ENCODE results near the gene ZNF667.

ZNF667 gene

DNA sequence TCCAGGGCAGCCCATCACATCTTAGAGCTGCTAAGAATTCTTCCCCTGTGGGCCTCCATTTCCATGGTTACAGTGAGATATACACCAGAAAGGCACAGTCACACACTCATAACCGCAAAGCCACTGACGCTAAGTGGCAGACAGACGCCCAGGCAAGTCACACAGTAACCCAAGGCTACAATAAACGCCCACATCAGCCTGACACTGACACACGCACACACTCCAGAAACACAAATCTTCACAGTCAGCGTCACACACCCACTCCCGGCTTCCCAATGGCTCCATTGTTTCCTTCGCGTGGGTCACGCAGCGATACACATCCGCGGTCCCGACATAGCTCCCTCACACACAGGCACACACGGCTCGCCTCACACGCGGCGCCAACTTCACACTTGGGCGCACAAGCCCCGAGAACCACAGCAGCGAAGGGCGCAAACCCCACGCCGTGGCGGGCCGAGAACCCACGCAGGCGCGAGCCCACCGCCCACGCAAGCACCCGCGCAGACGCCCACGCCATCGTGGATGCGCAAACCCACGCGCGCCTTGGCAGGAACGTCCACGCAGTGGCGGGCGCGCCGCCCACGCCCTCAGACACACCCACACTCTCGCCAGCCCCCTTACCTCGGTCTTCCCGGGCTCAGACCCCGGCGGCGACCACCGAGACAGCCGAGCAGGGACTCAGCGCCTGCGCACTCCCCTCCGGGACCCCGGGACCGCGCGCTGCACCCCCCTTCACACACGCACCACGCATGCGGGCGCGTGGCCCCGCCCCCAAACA lies at the start of gene ZNF667:
TSS of gene ZNF667 (minus strand) at position 695 of the 778 bp plus-strand sequence. CDS start 14,975 bp downstream, outside the sequence.
- DNase-seq = no peak

DNA sequence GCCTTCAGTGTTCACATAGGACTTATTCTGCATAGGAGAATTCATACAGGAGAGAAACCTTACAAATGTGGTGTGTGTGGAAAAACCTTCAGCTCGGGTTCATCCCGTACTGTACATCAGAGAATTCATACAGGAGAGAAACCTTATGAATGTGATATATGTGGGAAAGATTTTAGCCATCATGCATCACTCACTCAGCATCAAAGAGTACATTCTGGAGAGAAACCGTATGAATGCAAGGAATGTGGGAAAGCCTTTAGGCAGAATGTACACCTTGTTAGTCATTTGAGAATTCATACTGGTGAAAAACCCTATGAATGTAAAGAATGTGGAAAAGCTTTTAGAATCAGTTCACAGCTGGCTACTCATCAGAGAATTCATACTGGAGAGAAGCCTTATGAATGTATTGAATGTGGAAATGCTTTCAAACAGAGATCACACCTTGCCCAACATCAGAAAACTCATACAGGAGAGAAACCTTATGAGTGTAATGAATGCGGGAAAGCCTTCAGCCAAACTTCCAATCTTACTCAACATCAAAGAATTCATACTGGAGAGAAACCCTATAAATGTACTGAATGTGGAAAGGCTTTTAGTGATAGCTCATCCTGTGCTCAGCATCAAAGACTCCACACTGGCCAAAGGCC lies 48.2 kb upstream of the ZNF667 start:
- DNase-seq = no peak

DNA sequence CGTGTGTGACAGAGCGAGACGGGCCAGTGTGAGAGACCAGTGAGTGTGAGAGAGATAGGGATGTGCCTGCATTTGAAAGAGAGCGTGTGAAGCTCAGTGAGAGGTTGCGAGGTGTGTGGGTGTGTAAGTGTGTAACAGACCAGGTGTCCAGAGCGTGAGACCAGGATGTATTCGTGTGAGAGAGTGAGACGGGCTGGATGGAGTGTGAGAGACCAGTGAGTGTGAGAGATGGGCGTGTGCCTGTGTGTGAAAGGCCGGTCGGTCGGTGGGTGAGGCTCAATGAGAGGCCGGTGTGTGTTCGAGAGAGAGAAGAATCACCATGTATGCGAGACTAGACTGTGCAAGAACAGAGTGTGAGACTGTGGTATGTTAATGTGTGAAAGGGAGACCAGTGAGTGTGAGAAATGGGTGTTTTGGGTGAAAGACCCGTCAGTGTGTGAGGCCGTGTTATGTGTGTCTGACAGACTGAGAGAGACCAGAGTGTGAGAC lies 31.2 kb upstream of the ZNF667 start:
- no peak for DNase-seq

DNA sequence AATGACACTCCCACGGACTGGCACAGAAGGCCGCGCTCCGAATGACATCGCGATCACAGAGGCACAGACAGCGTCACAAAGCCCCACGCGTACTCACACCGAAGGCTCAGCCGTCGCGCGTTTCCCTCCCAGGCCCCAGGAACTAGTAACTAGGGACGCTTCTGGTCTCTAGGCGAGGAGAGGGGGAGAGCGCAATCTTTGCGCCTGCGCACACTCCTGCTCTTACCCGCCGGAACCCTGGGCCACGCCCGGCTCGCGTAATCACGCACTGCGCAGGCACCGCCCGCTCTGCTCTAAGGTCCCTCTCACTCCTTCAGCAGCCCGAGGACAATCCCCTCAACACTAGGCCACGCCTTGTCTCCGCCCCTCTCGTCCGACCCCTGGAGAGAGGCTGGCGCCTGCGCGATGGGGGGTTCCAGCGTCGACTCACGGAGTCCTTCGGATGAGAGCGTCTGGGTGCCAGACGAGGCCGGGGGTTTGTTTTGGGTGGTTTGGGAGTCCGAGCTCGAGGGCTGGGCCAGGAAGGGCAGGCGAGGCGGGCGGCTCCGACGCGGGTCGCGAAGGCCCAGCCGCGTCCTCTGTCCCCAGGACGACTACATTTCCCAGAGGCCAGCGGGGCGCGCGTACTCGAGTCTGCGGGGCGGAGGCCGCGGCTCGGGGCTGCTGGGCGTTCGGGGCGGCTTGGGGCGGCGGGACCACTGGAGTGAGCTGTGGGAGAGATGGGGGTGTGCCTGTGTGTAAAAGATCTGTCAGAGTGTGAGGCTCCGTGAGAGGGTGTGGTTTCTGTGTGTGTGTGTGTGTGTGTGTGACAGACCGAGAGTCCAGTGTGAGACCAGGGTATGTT lies 30.5 kb upstream of the ZNF667 start, which contains the start of gene ZNF471:
TSS of gene ZNF471 (plus strand) at position 410 of the 844 bp plus-strand sequence. CDS start 3,717 bp downstream, outside the sequence.
- no peak for DNase-seq

DNA sequence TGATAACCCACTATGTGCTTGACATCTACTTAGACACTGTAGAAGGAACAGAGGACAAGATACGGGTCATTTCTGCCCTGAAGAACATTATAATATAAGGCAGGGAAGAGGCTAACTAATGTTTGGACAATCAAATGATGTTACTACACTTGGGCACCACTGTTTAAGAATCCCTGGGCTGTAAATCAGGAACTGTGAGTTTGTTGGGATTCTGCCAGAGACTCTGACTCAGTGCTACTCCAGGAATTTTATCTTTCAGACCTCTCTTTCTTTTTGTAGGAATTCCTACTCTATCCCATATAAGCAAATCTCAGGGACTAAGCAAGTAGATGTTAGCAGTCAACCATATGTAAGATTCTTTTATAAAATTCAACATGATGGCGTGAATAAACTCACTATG lies 27.4 kb upstream of the ZNF667 start:
- no peak for DNase-seq

DNA sequence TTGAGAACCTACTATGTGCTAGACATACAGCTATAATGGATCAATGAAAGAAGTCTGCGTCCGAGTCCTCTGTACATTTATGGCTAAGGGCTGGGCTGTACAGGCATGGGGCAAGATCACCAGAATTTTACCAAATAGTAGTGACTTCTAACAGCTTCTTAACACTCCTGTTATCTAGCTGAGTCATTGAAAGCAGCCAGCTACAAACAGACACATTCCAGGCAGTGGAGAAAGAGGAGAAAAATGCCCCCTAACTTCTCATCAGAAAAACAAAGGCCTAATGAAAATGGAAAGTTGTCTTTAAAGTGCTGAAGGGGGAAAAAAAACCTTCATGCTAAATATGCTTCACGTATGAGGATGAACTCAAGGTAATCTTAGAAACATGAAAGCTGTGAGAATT lies 14.3 kb upstream of the ZNF667 start:
- no peak for DNase-seq

DNA sequence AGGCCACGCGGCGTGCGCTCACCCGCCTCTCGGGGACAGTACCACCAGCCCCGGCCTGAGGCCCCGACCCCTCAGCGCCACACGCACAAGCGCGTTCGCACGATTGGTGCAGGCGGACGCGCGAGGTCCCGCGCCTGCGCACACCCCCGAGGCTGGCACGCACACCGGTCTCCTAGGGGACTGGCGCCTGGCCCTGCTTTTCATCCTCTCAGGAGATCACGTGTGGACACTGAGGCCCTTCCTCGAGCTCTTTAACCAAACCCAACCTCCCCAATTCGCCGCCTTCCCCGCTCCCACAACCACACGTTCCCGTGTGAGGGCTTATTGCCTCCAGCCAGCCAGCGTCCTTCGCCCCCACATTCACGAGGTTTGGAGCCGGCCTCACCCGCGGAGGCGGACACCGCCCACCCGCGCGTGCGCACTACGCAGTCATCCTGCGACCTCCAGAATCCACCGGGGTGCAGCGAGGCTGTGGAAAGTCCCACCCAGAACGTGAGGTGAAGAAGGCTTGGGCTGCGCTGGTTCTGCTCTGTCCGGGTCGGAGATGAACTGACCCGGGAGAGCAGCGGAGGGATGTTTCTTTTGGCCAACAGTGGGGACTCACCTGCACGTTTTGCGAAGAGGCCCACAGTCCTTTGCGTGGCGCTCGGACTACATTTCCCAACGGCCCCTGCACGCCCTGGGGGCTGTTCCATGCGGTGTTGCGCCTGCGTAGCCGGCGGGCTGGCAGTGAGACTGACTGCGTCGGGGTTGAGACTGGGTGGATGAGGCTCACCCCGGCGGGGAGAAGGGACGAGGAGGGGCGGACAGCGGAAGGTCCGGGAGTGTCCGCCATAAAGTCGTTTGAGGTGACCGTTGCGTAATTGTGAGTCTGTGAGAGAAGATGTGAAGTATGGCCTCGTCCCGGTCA lies 539 bp upstream of the ZNF667 start:
- no peak for DNase-seq

DNA sequence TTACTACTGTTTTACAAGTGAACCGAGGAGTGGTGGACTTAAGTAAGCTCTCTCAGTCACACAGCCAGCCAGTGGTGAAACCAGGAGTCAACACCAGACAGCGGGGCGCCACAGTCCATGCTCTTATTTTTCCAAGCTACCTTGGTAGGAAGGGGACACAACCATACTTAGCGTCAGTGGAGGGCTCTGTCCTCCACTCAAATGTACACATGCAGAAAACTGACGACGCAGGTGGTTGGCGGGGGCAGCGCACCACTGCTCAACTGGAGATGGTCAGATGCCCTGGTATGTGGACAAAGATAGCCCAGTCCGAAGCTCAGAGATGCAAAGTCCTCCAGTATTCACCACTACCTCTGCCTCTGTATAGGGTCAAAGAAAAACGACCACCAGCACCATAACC lies 1.1 kb downstream of the ZNF667 start:
- DNase-seq = no peak

DNA sequence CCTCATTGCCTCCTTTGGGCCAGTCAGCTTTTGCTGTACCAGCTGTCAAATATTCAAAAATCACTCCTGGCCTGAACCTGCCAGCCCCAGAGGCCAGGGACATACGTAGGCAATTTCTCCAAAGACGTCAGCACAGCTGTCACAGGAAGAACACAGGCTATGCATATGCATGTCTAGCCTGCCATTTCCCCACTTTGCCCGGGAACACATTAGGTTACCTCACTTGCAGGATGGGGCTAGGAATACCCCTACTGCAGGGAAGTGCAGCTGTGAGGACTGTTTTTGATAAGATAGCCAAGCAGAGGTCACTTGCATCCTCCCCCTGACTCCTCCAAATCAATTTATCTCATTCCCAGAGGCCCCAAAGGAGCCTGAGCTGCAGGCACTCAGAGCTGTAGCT lies 2.8 kb downstream of the ZNF667 start:
- DNase-seq = no peak

DNA sequence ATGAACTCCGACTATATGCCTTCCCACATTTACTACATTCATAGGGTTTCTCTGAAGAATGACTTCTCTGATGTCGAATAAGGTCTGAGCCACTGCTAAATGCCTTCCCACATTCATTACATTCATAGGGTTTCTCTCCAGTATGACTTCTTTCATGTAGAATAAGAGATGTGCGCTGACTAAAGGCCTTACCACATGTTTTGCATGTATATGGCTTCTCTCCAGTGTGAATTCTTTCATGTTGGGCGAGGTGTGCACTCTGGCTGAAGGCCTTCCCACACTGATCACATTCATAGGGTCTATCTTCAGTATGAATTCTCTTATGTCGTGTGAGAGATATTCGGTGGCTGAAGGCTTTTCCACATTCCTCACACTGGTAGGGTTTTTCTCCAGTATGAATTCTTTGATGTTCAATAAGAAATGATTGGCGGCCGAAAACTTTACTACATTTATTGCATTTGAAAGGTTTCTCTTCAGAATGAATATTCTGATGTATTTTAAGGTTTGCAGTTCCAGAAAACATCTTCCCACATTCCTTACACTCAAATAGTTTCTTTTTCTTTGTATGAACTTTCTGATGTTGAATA lies 35.8 kb downstream of the ZNF667 start:
- DNase-seq = no peak

DNA sequence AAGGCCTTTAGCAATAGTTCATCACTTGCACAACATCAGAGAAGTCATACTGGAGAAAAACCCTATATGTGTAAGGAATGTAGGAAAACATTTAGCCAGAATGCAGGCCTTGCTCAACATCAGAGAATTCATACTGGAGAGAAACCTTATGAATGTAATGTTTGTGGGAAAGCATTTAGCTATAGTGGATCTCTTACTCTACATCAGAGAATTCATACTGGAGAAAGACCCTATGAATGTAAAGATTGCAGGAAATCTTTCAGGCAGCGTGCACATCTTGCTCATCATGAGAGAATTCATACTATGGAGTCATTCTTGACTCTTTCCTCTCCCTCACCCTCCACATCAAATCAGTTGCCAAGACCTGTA lies 53.2 kb downstream of the ZNF667 start:
- DNase-seq = no peak

DNA sequence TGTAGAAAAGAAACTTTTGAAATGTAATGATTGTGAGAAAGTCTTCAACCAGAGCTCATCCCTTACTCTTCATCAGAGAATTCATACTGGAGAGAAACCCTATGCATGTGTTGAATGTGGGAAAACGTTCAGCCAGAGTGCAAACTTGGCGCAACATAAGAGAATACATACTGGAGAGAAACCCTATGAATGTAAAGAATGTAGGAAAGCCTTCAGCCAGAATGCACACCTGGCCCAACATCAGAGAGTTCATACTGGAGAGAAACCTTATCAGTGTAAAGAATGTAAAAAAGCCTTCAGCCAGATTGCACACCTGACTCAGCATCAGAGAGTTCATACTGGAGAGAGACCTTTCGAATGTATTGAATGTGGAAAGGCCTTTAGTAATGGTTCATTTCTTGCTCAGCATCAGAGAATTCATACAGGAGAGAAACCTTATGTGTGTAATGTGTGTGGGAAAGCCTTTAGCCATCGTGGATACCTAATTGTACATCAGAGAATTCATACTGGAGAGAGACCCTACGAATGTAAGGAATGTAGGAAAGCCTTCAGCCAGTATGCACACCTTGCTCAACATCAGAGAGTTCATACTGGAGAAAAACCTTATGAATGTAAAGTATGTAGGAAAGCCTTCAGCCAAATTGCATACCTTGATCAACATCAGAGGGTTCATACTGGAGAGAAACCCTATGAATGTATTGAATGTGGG lies 53.7 kb downstream of the ZNF667 start:
- DNase-seq = no peak

DNA sequence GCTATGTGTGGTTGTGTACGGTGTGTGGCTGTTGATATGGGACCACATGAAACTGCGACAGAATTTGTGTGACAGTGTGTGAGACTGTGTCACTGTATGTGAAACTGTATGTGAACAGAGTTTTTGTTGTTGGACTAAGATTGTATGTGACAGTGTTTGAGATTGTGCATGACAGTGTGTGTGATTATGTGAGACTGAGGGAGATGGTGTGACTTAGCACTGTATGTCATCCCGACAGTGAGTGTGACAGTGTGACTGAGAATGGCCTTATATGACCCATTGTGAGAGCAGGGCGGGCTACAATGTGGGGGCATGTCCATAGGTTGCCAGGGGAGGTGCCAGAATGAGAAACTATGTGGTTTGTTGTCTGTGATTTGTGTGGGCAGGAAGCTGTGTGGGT lies 72.1 kb downstream of the ZNF667 start:
- DNase-seq = no peak

DNA sequence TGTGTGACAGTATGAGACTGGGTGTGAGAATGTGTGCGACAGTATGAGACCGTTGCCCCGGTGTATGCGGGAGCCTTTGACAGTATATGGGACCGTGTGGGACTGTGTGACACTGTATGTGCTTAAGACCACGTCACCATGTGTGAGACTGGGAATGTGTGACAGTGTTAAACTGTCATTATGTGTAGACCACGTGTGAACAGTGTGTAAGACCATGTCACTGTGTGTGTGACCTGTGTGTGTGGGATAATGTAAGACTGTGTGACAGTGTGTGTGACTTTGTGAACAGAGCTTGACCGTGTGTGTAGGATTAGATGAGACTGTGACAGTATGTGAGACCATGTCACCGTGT lies 72.5 kb downstream of the ZNF667 start:
- no peak for DNase-seq

DNA sequence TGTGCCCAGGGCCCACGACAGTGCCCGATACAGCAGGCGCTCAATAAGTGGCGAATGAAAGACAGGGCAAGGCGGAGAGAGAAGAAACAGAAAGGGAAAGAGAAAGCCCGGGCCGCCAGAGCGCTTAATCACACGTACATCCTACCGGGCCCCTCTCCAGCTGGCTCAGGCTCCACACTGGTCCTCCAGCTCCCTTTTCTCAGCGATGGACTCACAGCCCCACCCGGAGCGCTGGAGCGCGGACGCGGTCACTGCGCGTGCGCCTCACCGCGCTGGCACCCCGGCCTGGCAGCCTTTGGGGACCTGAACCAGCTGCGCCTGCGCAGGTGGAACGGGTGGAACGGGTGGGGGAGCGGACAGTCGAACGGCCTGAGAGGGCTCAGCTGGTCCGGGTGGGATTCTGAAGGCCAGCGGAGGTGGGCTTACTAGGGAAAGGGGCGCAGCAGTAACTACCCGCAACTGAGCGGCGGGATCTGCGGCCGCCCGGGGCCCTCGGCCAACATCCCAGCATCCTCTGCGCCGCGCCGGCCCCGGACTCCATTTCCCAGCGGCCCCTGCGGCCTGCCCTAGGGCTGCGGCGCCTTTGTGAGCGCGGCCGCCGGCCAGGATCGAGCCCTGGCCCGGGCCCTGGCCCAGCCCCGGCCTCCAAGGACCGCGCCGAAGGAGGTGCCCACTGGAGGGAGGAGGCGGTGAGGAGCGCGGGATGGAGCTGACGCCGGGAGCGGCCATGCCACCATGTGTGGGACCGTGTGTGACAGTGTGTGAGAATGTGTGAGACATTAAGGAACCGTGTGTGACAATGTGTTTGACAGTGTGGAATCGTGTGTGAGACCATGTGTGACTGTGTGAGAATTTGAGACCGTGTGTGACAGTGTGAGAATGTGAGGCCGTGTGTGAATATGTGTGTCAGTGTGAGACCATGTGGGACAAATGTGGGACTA lies 73.1 kb downstream of the ZNF667 start, which contains the start of gene ZNF583:
TSS of gene ZNF583 (plus strand) at position 569 of the 941 bp plus-strand sequence. CDS start 2,783 bp downstream, outside the sequence.
- DNase-seq = peak; percentile 86

DNA sequence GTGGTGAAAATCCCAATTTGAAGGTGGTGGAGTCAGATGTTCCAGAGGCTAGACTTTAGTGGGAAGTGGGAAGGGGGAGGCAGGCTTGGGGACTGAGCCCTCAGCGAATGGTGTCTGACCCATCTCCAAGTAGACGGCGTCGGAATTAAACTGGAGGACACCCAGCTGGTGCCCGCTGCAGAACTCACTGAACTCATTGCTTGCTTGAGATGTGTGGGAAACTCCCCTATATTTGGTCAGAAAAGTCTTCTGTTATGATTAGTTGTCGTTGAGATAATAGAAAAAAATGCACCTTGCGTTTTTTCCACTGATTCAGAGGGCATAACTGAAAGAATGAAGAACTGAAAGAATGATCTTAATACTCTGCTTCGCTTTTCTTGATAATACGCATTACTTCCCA lies 73.9 kb downstream of the ZNF667 start:
- DNase-seq = no peak

DNA sequence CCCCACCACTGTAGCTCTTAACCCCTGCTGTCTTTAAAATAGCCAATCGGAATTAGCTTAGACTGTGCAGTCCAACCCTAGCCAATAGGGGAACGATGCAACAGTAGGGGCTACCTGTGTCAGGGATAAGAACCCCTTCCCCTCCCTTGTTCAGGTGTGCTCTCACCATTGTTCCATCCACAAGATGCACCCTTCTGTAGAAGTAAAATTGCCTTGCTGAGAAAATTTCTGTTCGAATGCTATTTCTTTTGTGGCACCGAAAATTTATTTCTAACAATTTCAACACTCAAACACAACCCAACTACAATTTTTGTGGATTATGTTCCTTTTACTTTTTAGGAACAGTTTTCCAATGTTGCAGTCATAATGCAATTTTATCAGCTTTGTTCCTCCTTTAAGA lies 76.7 kb downstream of the ZNF667 start:
- no peak for DNase-seq

DNA sequence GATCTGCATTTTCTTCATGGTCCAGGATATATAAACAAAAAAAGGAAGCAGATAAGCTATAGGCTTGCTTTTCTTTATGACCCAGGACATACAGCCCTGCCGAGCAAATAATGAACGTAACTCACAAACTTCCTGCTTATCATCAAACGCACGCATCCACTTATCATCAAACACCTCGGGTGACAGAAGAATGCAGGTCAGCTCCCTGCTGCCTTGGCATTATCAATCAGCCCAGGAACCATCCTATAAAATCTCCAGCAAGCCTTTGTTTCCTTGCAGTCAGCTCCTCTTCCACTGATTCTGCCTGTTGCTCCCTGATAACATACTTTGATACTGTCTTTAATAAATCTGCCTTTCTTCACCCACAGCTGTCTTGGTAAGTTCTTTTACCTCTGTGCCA lies 78.3 kb downstream of the ZNF667 start:
- DNase-seq = no peak

DNA sequence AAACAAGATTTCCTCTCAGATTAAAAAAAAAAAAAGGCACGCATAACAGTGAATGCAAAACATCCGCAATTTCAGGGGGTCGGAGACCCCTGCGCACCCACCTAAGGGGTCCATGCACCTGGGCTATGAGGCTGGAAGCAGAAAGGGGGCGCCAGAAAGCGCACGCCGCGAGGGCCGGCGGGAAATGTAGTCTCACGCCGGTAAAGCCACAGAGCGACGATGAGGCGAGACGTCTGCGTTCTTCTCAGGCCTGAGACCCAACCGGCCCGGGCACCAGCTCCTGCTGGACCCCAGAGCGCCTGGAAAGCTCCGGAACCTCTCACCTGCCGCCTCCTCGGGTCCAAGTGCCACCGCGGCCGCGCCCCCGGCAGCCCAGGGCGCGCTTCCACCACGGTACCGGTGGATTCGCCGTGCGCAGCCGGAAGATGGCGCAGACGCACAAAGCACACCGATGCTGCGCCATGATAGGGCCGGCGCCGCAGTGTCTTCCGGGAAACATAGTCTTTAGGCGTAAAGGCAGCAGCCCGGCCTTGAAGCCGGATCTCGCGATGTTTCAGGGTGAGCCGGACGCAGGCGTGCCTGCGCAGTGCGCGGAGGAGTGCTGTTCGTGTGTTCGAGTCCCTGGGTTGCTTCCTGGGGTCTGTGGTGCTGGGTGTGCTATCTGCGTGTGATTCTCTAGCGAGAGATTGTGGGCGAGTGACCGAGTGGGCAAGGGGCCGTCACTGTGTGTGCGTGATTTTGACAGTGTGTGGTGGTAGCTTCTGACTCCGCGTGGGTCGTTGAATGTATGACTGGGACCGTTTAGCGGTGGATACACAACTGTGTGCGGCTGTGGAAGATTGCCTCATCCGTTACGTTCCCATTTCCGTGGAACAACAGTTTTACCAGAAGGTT lies 83.8 kb downstream of the ZNF667 start, which contains the start of gene ZNF582:
TSS of gene ZNF582 (minus strand) at position 416 of the 894 bp plus-strand sequence. CDS start 1,782 bp downstream, outside the sequence.
- DNase-seq = peak; percentile 77
